Left lung (tissue), 10 donors: ENCODE data around the gene AXDND1. TPM values are rescaled to one million over a fixed set of nuclear protein-coding genes. Genes with fewer than 3 reads are reported as not detected.
"Not testable (repeated sequence)": the region's sequence is repeated elsewhere in the genome, so short reads cannot be mapped to it uniquely, and the experiment has no call there.

Source experiments
- ATAC-seq: fragments of 200-7000 bp; cut with Tn5 transposase; one replicate; pipeline ENCODE4 v1.9.1; 2020; ENCODE audit warnings: moderate library complexity
- DNase-seq, 4 donors: peaks; one replicate each; pipeline ENCODE4 v3.0.0-alpha.2; 2013 to 2020
- H3K27ac ChIP-seq, 2 donors: fragments of 200-600 bp; sonication (generic) in 1 of 2; one replicate each; pipeline versions ENCODE4 v1.5.0 to v1.8.0; 2020 to 2021
- H3K27me3 ChIP-seq, 2 donors: fragments of 200-600 bp; sonication (generic) in 1 of 2; one replicate each; pipeline versions ENCODE4 v1.5.0 to v1.8.0; 2020 to 2021
- H3K36me3 ChIP-seq, 2 donors: fragments of 200-600 bp; sonication (generic) in 1 of 2; one replicate each; pipeline versions ENCODE4 v1.5.0 to v1.8.0; 2020 to 2021
- H3K4me1 ChIP-seq, 2 donors: fragments of 200-600 bp; one replicate each; pipeline ENCODE4 v1.8.0; 2021
- H3K4me3 ChIP-seq, 2 donors: fragments of 200-600 bp; sonication (generic) in 1 of 2; one replicate each; pipeline versions ENCODE4 v1.5.0 to v1.8.0; 2020 to 2021; ENCODE audit warnings: mild to moderate bottlenecking in 1 of 2
- H3K9me3 ChIP-seq, 2 donors: fragments of 200-600 bp; sonication (generic) in 1 of 2; one replicate each; pipeline versions ENCODE4 v1.5.0 to v1.8.0; 2020 to 2021
- intact Hi-C, 2 donors: fragments of 100-400 bp; cut with DNase I; formaldehyde crosslinking; loops; one replicate each; pipeline versions ENCODE4 v1.11.2 to v1.14.2; 2022
- polyA plus RNA-seq, 6 donors: library from polyadenylated mRNA; unstranded; fragments of 120-200 nt; gene quantifications; one replicate each; pipeline ENCODE4 v1.2.1, GENCODE V29; 2013; ENCODE audit not compliant: insufficient read length in 6 of 6
- total RNA-seq, 2 donors: library from RNA; stranded (reverse); fragmentation: NEBNext Ultra II Directional; extraction: Animal tissue kit (Norgen Biotek cat#: 25700); gene quantifications; one replicate each; pipeline ENCODE4 v1.2.1, GENCODE V29; 2021
- TF ChIP-seq, protein P1 (sequence below), 2 donors: fragments of 200-600 bp; sonication (generic) in 1 of 2; IDR thresholded peaks; one replicate each; pipeline versions ENCODE4 v1.5.0 to v1.8.0; 2021; ENCODE audit warnings: antibody characterized with exemption in 2 of 2
- donor health status: DM: no; HTN: yes; CAD: no.
- donor health status: DM: no; HTN: no; CAD: no.

The AXDND1 gene
- total and polyA plus RNA-seq, 8 donors, result 0.37 to 0.86 (median 0.68) TPM; not detected in 1

DNA sequence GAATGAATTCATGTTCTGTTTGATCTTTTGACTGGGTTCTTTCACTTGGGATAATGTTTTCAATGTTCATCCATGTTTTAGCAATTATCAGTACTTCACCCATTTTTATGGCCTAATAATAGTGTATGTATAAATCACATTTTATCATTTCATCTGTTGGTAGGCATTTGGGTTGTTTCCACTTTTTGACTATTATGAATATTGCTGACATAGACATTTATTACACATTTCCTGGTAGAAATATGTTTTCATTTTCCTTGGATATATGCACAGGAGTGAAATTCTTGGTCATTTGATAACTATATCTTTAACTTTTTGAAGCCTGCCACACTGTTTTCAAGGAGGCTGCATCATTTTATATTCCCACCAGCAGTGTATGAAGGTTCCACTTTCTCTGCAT lies 79.8 kb downstream of the AXDND1 start:
- TF ChIP-seq, protein P1, sequence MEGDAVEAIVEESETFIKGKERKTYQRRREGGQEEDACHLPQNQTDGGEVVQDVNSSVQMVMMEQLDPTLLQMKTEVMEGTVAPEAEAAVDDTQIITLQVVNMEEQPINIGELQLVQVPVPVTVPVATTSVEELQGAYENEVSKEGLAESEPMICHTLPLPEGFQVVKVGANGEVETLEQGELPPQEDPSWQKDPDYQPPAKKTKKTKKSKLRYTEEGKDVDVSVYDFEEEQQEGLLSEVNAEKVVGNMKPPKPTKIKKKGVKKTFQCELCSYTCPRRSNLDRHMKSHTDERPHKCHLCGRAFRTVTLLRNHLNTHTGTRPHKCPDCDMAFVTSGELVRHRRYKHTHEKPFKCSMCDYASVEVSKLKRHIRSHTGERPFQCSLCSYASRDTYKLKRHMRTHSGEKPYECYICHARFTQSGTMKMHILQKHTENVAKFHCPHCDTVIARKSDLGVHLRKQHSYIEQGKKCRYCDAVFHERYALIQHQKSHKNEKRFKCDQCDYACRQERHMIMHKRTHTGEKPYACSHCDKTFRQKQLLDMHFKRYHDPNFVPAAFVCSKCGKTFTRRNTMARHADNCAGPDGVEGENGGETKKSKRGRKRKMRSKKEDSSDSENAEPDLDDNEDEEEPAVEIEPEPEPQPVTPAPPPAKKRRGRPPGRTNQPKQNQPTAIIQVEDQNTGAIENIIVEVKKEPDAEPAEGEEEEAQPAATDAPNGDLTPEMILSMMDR (IDR thresholded peaks at IDR 0.05), result no peak
- Histone ChIP-seq H3K9me3 (no peaks in the 10 kb centered on the region), H3K36me3 (no peaks in the 10 kb centered on the region), H3K4me3 (no peak overlapping the region), H3K4me1 (no peaks in the 10 kb centered on the region), H3K27ac (no peak overlapping the region), H3K27me3 (no peaks in the 10 kb centered on the region)
- intact Hi-C loops, result no loop called here
- no peak for DNase-seq
- ATAC-seq, result no peak

DNA sequence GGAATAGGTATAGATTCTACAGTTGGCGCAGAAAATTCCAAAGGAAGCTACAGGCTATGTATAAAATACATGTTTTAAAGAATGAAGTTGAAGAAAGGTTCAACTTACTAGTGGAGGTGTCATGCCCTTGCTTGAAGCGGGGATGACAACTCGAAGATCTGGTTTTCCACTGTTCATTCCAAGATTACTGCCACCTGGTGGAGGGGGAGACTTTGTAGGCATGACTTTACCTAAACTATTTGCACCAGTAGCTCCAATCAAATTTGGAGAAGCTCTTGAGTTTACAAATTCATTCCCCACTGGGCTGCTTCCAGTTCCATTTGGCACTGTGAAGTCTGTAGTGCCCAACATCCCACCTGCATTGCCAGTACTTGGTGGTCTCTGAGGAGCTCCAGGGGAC lies 81.7 kb downstream of the AXDND1 start:
- no peak overlapping the region for H3K4me3 ChIP-seq
- no peaks in the 10 kb centered on the region for H3K9me3 ChIP-seq
- no peak overlapping the region for H3K27ac ChIP-seq
- H3K36me3 ChIP-seq, result no peaks in the 10 kb centered on the region
- no peaks in the 10 kb centered on the region for H3K4me1 ChIP-seq
- no peaks in the 10 kb centered on the region for H3K27me3 ChIP-seq
- no peak for DNase-seq
- intact Hi-C loops, result no loop called here
- no peak for ATAC-seq
- TF ChIP-seq, protein P1 (IDR thresholded peaks at IDR 0.05), result no peak

DNA sequence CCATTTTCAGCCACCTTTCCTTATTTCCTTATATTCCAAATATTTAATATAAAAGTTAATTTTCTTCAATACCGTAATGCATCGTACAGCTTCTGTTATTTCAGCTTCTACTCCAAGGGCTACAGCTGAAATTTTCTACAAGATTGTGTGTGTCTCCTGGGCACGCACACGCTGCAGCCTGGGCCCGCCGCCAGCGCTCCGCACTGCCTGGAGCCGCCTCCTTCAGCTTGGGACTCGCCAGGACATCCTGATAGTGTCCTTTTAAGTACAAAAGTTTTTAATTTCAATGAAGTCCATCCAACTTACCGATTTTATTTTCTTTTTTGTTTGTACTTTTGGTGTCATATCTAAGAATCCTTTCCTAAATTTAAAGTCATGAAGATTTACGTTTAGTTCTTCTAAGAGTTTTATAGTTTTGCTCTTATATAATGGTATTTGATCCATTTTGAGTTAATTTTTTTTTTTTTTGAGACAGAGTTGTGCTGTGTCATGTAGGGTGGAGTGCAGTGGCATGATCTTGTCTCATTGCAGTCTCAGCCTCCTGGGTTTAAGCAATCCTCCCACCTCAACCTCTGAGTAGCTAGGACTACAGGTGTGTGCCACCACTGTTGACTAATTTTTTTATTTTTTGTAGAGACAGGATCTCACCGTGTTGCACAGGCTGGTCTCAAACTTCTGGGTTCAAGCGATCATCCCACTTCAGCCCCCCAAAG lies 82.8 kb downstream of the AXDND1 start:
- no peaks in the 10 kb centered on the region for H3K27me3 ChIP-seq
- H3K4me1 ChIP-seq, result no peaks in the 10 kb centered on the region
- H3K27ac ChIP-seq, result no peak overlapping the region
- TF ChIP-seq, protein P1 (IDR thresholded peaks at IDR 0.05), result no peak
- ATAC-seq, result no peak
- no peaks in the 10 kb centered on the region for H3K9me3 ChIP-seq
- no peak for DNase-seq
- intact Hi-C loops, result no loop called here
- no peaks in the 10 kb centered on the region for H3K36me3 ChIP-seq
- H3K4me3 ChIP-seq, result no peak overlapping the region

DNA sequence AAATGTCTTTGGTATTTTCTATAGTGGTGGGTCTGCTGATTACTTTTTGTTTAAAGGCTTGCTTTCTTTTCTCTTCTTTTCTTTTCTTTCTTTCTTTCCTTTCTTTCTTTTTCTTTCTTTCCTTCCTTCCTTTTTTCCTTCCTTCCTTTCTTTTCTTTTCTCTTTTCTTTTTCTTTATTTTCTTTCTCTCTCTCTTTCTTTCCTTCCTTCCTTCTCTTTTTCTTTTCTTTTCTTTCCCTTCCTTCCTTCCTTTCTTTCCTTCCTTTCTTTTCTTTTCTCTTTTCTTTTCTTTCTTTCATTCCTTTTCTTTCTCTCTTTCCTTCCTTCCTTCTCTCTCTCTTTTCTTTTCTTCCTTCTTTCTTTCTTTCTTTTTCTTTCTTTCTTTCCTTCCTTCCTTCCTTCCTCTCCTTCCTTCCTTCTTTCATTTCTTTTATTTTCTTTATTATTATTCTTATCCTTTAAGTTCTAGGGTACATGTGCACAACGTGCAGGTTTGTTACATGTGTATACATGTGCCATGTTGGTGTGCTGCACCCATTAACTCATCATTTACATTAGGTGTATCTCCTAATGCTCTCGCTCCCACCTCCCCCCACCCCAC lies 93.9 kb downstream of the AXDND1 start:
- DNase-seq, H3K36me3 ChIP-seq, H3K27ac ChIP-seq, H3K4me3 ChIP-seq, H3K4me1 ChIP-seq, intact Hi-C loops, ATAC-seq, H3K9me3 ChIP-seq, H3K27me3 ChIP-seq: not testable (repeated sequence)

DNA sequence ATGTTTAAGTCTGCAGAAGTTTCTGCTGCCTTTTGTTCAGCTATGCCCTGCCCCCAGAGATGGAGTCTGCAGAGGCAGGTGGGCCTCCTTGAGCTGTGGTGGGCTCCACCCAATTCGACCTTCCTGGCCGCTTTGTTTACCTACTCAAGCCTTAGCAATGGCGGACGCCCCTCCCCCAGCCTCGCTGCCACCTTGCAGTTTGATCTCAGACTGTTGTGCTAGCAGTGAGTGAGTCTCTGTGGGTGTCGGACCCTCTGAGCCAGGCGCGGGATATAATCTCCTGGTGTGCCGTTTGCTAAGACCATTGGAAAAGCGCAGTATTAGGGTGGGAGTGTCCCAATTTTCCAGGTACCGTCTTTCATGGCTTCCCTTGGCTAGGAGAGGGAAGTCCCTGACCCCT lies 99.9 kb downstream of the AXDND1 start:
- H3K4me3 ChIP-seq, H3K4me1 ChIP-seq, H3K36me3 ChIP-seq, H3K27me3 ChIP-seq, DNase-seq, intact Hi-C loops, ATAC-seq, H3K27ac ChIP-seq, H3K9me3 ChIP-seq: not testable (repeated sequence)

DNA sequence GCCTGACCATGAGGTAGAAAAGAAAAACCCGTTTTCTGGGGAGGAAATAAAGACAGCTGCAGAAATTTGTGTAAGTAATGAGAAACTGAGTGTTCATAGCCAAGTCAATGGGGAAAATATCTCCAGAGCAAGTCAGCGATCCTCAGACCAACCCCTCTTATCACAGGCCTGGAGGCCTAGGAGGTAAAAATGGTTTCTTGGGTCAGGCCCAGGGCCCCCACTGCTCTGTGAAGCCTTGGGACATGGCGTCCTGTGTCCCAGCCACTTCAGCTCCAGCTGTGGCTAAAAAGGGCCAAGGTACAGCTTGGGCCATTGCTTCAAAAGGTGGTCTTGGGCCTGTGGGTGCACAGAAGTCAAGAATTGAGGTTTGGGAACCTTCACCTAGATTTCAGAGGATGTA lies 108.9 kb downstream of the AXDND1 start:
- Histone ChIP-seq H3K27me3 (no peaks in the 10 kb centered on the region), H3K4me1 (no peaks in the 10 kb centered on the region), H3K4me3 (no peak overlapping the region), H3K27ac (no peak overlapping the region), H3K9me3 (peaks cover 0 to 57% of the 10 kb centered on the region in 2 donors), H3K36me3 (no peaks in the 10 kb centered on the region)
- no peak for DNase-seq
- TF ChIP-seq, protein P1 (IDR thresholded peaks at IDR 0.05), result no peak
- ATAC-seq, result no peak
- intact Hi-C loops, result no loop called here
